Measurements from ENCODE around the gene DNAJB8.

Gene DNAJB8

DNA sequence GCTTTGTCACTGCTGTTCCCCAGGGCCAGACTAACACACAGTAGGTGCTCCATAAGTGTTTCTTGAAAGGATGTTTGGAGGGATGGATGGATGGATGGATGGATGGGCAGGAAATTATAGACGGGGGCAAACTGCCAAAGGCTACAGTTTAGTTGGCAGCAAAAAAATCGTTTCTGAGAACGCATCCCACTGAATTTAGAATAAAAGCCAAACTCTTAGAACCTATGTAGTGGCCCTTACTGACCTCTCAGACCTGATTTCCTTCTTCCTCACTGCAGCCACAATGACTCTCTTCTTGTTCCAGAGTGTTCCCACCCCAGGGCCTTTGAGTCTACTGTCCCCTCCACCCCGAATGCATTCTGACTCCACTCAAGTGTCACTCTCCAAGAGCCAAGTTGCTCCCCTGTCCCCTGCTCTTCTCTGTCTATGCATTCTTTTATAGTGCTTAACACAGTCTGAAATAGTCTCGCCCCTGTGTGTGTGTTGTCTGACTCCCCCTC, 31.5 kb upstream of the DNAJB8 start:
- TF ChIP-seq FOXM1 (IDR thresholded peaks at IDR 0.05; ENCODE audit: borderline replicate concordance, low read depth), result no peak
- TF ChIP-seq TEAD4 (IDR thresholded peaks at IDR 0.05), result no peak
- no peak for TF ChIP-seq TCF12 (IDR thresholded peaks at IDR 0.05; ENCODE audit: low read depth)
- TF ChIP-seq NFIC (IDR thresholded peaks at IDR 0.05), result no peak
- TF ChIP-seq RAD21 (IDR thresholded peaks at IDR 0.05; ENCODE audit: low read depth), result no peak
- TF ChIP-seq ZBTB7A (IDR thresholded peaks at IDR 0.05; ENCODE audit: low read depth), result no peak
- no peak for TF ChIP-seq CREB1 (IDR thresholded peaks at IDR 0.05; ENCODE audit: low read depth)
- TF ChIP-seq YY1 (IDR thresholded peaks at IDR 0.05; ENCODE audit: low read depth), result no peak
- TF ChIP-seq TAF1 (IDR thresholded peaks at IDR 0.05; ENCODE audit: low read depth), result no peak
- no peak for TF ChIP-seq EP300 (IDR thresholded peaks at IDR 0.05; ENCODE audit: borderline replicate concordance)
- TF ChIP-seq, protein P1, sequence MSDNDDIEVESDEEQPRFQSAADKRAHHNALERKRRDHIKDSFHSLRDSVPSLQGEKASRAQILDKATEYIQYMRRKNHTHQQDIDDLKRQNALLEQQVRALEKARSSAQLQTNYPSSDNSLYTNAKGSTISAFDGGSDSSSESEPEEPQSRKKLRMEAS (IDR thresholded peaks at IDR 0.05), result no peak
- TF ChIP-seq, protein P2, sequence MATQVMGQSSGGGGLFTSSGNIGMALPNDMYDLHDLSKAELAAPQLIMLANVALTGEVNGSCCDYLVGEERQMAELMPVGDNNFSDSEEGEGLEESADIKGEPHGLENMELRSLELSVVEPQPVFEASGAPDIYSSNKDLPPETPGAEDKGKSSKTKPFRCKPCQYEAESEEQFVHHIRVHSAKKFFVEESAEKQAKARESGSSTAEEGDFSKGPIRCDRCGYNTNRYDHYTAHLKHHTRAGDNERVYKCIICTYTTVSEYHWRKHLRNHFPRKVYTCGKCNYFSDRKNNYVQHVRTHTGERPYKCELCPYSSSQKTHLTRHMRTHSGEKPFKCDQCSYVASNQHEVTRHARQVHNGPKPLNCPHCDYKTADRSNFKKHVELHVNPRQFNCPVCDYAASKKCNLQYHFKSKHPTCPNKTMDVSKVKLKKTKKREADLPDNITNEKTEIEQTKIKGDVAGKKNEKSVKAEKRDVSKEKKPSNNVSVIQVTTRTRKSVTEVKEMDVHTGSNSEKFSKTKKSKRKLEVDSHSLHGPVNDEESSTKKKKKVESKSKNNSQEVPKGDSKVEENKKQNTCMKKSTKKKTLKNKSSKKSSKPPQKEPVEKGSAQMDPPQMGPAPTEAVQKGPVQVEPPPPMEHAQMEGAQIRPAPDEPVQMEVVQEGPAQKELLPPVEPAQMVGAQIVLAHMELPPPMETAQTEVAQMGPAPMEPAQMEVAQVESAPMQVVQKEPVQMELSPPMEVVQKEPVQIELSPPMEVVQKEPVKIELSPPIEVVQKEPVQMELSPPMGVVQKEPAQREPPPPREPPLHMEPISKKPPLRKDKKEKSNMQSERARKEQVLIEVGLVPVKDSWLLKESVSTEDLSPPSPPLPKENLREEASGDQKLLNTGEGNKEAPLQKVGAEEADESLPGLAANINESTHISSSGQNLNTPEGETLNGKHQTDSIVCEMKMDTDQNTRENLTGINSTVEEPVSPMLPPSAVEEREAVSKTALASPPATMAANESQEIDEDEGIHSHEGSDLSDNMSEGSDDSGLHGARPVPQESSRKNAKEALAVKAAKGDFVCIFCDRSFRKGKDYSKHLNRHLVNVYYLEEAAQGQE (IDR thresholded peaks at IDR 0.05; ENCODE audit: low read depth), result no peak
- TF ChIP-seq EGR1 (IDR thresholded peaks at IDR 0.05), result no peak
- TF ChIP-seq, protein P3, sequence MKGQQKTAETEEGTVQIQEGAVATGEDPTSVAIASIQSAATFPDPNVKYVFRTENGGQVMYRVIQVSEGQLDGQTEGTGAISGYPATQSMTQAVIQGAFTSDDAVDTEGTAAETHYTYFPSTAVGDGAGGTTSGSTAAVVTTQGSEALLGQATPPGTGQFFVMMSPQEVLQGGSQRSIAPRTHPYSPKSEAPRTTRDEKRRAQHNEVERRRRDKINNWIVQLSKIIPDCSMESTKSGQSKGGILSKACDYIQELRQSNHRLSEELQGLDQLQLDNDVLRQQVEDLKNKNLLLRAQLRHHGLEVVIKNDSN (IDR thresholded peaks at IDR 0.05), result no peak
- TF ChIP-seq CEBPB (IDR thresholded peaks at IDR 0.05), result no peak

DNA sequence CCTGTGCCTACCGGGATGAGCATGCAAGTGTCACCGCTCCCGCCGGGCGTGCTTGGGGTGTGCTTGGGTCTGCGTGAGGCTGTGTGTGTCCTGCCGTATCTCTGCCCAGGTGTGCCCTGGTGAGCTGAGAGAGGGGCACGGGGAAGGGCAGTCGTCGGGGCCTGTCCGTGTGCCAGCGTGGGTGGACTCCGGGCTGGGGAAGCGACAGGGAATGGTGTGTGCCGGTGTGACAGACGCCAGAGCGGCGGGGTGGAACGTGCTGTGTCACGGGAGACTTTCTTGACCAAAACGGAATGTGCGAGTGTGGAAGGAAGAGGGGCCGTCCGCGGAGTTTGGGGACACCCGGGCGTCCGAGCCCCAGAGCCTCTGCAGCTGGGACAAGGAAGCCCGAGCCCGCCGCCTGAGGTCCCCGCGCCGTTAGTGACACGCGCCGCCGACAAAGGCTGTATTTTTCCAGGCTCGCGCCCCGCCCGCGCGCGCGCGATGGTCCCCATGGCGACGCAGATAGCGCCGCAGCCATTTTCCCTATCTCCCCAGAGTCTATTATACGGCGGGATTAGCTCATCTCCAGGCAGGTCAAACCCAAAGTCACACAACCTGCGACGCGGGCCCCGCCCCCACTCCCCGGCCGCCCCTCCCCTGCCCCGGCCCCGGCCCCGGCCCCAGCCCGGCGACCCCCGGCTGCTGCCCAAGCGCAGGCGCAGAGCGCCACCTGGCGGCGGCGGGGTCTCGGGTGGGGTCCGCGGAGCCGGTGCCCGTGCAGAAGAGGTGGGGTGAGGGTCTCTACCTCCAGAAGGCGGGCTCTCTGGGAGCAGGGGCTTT, 30.8 kb upstream of the DNAJB8 start:
- TF ChIP-seq, protein P2 (IDR thresholded peaks at IDR 0.05; ENCODE audit: low read depth), result no peak
- TF ChIP-seq NFIC (IDR thresholded peaks at IDR 0.05), result no peak
- TF ChIP-seq FOXM1 (IDR thresholded peaks at IDR 0.05; ENCODE audit: borderline replicate concordance, low read depth), result no peak

DNA sequence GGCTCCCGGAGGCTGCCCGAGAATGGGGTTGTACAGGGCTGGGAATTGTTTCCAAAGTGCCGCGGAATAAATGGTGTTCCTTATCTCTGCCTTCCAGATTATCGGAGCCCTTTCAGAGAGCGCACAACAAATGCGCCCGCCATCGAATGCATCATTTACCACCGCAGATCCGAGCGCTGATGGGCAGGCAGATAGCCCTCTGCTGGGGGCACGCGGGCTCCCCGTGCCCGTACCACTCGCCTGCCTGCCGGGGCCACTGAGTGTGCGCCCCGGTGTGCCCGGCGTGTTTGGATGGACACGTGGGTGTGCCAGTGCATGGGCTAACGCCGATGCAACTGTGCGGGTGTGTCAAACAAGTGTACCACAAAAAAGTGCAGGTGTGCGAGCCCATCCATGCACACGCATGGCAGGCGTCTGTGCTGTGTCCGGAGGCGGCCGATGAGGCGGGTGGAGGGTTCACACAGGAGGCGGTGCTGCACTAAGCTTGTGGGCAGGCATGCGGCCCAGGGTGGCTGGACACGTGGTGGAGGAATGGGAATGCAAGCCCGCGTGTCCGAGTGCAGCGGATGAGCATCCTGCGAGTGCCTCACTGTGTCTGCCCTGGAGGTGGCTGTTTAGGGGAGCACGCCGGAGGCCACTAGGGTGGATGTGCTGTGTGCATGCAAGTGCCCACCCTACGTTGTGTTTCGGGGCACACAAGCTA, 30.1 kb upstream of the DNAJB8 start:
- TF ChIP-seq TAF1 (IDR thresholded peaks at IDR 0.05; ENCODE audit: low read depth) (no peak), CREB1 (IDR thresholded peaks at IDR 0.05; ENCODE audit: low read depth) (no peak), RAD21 (IDR thresholded peaks at IDR 0.05; ENCODE audit: low read depth) (no peak), CEBPB (IDR thresholded peaks at IDR 0.05) (no peak), TEAD4 (IDR thresholded peaks at IDR 0.05) (no peak), EGR1 (IDR thresholded peaks at IDR 0.05) (no peak), YY1 (IDR thresholded peaks at IDR 0.05; ENCODE audit: low read depth) (no peak), ZBTB7A (IDR thresholded peaks at IDR 0.05; ENCODE audit: low read depth) (no peak)
- TF ChIP-seq, protein P1 (IDR thresholded peaks at IDR 0.05), result no peak
- TF ChIP-seq, protein P2 (IDR thresholded peaks at IDR 0.05; ENCODE audit: low read depth), result no peak

DNA sequence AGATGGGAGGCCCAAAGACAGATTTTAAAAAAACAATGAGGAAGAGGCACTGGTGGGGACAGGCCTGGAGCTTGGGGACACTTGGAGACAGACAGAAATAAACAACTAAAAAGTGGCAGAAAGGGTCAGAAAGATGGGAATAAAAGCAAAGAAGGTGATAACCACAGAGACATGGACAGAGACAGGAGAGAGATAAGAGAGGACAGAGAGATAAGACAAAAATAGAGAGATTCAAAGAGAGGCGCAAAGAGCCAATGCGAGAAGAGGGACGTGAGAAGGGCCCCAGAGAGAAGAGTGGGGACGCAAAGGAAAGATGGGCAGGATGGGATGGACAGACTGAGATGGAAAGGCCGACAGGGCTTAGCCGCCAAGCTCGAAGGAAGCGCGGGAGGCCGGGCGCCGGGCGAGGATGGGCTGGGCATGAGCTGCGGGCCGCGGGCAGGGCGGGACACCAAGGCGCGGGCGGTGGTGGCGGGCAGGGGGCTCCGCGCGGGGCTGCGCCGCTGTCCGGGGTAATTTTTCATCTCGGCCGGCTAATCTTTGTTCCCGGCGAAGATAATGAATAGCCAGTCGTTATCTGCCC, 29.4 kb upstream of the DNAJB8 start:
- TF ChIP-seq EGR1 (IDR thresholded peaks at IDR 0.05), result no peak
- no peak for TF ChIP-seq YY1 (IDR thresholded peaks at IDR 0.05; ENCODE audit: low read depth)
- no peak for TF ChIP-seq TAF1 (IDR thresholded peaks at IDR 0.05; ENCODE audit: low read depth)
- no peak for TF ChIP-seq ZBTB7A (IDR thresholded peaks at IDR 0.05; ENCODE audit: low read depth)
- no peak for TF ChIP-seq FOXM1 (IDR thresholded peaks at IDR 0.05; ENCODE audit: borderline replicate concordance, low read depth)
- TF ChIP-seq RAD21 (IDR thresholded peaks at IDR 0.05; ENCODE audit: low read depth), result no peak
- TF ChIP-seq, protein P3 (IDR thresholded peaks at IDR 0.05), result no peak
- TF ChIP-seq TCF12 (IDR thresholded peaks at IDR 0.05; ENCODE audit: low read depth), result no peak
- no peak for TF ChIP-seq CEBPB (IDR thresholded peaks at IDR 0.05)
- TF ChIP-seq, protein P1 (IDR thresholded peaks at IDR 0.05), result no peak
- TF ChIP-seq TEAD4 (IDR thresholded peaks at IDR 0.05), result no peak
- TF ChIP-seq, protein P2 (IDR thresholded peaks at IDR 0.05; ENCODE audit: low read depth), result no peak
- no peak for TF ChIP-seq NFIC (IDR thresholded peaks at IDR 0.05)
- TF ChIP-seq EP300 (IDR thresholded peaks at IDR 0.05; ENCODE audit: borderline replicate concordance), result no peak
- TF ChIP-seq CREB1 (IDR thresholded peaks at IDR 0.05; ENCODE audit: low read depth), result no peak

Measured in Ishikawa (cell line).